Activated CD8-positive, alpha-beta memory T cell treated with anti-CD3 and anti-CD28 coated beads, Interleukin-2, amount 50 U/mL, for 48 hours (primary cell): ENCODE measurements around the gene IL6ST.

Experiments used
- DNase-seq: peaks from one replicate; pipeline ENCODE4 v3.0.0-alpha.2; 2020

IL6ST gene

DNA sequence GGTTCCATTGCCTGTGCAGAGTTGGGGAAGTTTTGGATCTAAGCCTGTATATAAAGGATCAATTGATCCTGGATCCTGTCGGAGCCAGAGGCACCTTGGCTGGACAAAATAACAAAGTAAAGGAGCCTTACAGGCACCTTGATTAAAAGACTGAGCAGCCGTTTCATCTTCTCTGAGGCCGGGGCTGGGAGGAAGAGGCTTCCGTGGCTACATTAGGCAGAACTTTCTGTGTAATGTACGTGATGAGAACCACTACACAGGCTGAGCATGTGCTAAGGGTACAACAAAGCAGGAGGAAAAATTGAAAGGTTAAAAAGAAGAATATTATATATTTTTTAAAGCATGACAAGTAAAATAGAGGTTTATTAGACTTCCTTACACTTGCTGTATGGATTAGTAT is 106.6 kb downstream of the IL6ST start:
- no peak for DNase-seq

DNA sequence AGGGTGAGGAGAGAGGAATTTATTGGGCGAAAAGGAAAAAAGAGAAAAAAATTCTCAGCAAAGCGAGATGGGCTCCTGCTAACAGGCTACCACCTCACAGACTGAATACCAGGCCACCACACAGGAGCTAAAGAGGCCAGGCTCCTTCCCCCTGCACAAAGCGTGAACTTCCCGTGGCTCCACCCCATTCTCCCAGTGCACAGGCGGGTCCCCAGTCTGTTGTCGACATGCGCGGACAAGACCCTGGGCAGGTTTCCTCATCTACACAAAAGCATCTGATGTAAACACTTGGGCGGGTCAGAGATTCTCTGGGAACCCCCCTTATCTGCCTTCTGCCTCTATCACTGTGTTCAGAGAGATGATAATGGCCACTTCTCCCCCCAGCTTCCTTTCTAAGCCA is 109.4 kb downstream of the IL6ST start:
- no peak for DNase-seq
